Hepatic stellate cell (primary cell): ENCODE data around the gene ZNF362.

Experiments used
- DNase-seq: peaks from one replicate; pipeline ENCODE4 v3.0.0; 2011; ENCODE audit warnings: low spot score

ZNF362 gene

DNA sequence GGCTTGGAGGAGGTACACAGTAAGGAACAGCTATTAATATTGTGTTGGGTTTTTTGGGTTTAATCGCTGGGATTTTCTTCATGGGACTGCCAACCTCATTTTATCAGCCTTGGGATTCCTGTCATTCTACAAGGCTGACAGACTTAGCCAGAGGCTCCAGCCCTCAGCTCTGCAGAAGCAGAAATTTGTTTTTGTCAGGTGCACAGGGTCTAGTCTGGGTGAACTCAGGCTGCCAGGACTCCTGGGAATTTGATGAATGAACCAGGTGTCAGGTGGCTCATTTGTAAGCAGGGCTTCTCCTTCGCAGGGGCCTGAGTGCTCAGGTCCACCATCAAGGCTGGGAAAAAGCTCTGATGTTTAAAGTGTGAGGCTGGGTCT is 11.5 kb upstream of the ZNF362 start:
- no peak for DNase-seq

DNA sequence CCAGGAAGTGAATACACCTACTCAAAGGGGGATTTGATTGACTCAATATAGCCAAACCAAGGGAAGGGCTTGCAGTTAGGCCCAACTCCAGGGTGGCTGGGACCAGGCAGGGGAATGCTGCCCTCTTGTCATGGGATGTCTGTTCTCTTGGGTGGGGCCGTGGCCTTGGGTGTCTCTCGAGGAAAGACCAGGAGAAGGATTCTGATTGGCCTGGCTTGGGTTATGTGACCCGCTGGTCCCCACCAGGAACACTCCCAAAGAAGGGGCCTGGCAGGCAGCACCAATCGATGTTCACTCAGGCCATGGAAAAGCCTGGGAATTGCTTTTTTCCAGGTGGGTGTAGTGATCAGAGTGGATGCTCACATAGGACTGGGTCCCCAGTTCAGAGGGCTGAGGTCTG is 10.1 kb upstream of the ZNF362 start:
- DNase-seq: no peak

DNA sequence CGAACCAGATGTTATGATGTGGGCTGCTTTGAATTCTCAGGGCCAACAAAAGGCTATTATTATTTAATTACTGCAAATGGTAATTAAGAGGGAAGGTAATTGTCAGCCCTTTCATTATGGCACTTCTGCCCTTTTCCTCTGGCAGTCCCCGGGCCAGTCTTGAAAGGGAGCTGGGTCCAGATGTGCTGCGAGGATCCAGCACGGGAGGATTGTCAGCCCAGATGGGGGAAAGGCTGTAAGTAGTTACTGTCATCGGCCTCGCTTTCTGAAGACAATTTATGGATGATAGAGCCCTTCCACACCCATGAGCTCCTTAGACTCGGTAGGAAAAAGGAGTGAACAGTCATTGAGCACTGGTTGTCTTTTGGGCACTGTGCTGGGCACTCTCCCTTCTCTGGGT is 8.7 kb upstream of the ZNF362 start:
- DNase-seq: no peak

DNA sequence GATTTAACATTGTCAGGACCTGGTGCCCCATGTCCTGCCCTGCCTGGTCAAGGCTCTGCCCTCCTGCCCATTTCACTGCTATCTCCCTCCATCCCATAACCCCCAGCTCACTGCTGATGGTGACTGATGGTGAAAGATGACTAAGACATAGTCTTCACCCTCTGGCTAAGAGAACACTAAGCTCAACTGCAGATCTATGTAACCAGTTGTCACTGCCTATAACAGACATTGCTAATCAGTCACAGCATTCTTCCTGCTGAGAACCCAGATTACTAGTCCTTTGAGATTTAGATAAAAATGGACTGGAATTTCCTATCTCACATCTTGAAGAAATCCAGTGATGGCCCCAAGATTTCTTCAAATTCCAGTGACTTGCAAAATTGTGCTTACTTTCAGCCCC is 8.0 kb upstream of the ZNF362 start:
- DNase-seq: no peak

DNA sequence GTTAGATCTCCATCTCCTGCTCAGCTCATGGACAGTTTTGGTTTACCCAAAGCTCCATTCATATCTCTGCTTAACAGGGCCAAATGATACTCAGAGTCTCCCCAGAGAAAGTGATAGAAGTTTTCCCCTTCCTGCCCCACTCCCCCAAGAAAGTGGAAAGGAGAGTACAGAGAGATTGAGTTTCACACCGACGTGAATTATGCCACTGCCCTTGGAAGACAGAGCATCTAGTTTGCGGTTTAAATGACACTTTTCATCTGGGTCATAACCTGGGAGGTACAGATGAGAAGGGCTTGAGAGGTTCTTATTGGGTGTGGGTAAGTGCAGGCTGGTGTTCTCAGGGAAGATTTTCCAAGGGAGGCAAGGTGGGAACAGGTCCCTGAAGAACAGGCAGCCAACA is 6.9 kb upstream of the ZNF362 start:
- no peak for DNase-seq

DNA sequence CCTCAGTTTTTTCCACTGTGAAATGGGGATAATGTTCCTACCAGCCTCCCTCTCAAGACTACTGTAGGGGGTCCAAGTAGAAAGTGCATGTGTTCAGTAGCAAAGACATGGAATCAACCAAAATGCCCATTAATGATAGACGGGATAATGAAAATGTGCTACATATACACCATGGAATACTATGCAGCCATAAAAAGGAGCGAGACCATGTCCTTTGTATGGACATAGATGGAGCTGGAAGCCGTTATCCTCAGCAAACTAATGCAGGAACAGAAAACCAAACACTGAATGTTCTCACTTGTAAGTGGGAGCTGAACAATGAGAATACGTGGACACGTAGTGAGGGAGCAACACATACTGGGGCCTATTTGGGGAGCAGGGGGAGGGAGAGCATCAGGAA is 6.1 kb upstream of the ZNF362 start:
- DNase-seq: no peak

DNA sequence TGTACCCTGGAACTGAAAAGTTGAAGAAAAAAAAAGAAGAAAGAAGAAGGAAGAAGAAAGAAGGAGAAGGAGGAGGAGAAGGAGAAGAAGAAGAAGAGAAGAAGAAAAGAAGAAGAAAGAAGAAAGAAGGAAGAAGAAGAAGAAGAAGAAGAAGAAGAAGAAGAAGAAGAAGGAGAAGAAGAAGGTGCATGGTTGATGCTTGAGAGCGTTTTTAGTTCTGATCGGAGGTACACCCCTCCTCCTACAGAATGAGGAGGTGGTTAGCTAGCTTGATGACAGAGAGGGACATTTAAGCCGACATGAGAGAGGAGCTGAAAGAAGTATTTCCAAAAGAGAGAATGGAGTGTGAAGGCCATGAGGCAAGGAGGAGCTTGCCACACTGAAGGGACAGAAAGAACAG is 5.6 kb upstream of the ZNF362 start:
- no peak for DNase-seq

DNA sequence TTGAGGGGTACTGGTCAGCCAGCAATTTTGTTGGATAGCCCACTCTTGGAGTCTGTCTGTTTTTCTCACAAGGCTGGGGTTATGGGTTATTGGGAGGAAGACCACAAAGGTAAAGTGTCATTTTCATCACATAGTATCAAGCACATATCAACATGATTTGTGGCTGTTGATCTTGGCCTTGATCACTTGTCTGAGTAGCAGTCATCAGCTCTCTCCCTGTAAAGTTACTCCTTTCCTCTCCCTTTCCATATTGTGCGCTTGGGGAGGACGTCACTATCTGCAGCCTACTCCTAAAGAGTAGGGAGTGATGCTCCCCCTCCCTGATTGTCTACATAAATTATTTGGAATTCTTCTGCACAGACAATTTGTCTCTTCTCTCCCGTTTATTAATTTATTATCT is 1.8 kb upstream of the ZNF362 start:
- no peak for DNase-seq

DNA sequence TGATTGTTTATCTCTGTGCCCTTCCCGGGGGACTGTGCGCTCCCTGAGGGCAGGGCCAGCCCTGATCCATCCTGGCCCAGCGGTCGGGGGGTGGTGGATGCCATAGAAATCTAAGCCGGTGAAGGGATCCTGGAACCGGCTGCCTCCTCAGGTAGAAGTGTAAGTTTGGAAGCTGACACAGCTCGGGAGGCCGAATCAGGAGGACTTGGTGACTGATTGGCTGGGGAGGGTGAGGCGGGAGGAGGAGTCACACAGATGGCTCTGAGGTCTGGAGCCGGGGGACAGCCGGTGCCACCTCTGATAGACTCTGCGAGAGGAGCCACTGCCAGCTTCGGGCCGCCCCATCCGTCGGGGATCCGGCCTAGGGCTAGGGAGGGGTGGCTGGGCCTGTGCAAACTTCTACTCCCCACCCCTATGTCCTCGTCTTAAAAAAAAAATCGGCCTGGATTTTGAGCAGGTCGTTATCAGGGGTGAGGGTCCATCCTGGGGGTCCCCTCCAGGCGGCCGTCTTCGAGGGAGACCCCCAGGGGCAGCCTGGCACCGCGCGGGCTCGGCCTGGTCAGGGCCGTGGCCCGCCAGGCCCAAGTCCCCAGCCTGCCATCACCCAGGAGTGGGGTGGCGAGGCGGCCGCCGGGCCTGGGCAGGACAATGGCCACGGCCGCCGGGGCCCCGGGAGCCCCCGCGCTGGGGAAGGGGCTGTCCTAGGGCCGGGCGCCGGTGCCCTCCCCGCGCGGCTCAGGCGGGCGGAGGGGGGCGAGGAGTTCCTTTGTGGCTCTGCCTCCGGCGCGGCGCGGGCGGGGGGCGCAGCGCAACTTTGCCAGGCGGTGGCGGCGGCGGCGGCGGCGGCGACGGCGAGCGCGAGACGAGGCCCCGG is 708 bp upstream of the ZNF362 start:
- DNase-seq: peak; percentile 70

DNA sequence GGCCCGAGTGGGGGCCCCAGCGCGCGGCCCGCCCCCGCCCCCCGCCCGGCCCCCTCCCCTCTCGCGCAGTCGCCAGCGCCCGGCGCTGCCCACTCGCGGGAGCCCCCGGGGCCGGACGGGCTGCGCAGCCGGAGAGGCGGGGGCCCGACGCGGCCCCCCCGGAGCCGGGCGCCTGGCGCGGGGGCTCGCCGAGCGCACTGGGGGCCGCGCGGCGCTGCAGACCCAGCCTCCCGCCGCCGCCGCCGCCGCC is 146 bp upstream of the ZNF362 start:
- no peak for DNase-seq

DNA sequence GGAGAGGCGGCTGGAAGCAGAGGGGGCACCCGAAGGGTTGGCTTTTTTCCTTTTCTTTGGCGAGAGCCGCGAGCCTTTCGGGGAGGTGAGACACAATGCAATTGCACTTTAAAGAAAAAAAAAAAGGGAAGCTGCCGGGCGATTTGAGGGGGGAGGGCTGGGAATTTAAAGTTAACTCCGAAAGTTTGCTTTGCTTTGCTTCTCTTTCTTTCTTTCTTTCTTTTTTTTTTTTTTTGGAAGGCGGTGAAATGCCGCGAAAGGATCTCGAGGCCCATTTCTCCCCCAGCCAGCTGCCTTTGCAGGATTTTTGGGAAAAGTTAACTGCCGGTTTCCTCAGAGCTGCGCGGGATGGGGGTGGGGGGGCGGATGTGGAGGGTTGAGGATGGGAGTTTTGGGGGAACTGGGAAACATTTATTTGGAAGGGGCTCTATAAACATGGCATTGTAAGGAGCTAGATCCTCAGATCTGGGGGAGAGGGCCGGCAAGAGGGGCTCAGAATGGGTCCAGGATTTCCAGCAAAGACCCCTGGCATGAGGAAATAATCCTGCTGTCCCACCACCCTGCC is 997 bp downstream of the ZNF362 start:
- peak; percentile 56 for DNase-seq

DNA sequence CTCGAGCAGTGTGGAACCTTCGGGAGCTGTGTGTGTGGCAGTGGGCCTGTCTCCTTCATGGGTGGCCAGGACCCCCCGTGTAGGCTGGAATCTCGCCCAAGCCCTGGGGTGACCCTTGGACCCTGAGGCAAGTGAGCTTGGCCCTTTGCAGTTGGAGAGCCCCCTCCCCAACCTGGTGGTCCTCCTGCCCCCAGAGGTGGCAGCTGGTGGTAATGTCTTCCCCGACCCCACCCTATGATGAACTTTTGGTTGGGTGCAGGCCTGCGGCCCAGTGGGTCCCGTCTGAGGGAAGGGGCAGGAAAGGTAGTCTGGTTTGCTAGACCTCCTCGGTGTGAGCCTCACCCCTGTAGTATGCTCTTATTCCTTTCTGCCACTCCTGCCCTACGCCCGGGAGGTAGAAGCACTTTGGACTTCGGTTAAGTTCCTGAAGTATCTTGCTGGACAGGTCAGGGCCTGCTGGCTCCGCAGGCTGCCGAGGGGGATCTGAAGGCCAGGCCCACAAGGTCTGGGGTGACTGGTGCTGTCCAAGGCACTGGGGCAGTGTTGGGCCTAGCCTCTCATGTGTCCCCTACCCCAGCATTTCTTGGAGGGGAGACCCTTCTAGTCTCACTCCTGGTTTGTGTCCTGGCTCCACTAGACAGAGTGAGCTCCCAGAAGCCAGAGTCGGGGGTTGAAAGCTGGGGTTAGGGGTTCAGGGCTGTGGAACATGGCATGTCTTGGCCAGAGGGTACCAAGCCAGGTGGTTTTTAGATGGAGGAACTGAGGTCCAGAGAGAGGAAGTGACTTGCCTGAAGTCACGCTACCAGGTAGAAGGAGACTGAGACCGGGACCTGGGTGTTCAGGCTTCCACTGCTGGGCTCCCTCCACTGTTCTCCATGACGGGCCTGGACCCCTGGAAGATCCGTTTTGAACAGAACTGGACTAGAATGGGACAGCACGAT is 1.8 kb downstream of the ZNF362 start:
- DNase-seq: no peak

DNA sequence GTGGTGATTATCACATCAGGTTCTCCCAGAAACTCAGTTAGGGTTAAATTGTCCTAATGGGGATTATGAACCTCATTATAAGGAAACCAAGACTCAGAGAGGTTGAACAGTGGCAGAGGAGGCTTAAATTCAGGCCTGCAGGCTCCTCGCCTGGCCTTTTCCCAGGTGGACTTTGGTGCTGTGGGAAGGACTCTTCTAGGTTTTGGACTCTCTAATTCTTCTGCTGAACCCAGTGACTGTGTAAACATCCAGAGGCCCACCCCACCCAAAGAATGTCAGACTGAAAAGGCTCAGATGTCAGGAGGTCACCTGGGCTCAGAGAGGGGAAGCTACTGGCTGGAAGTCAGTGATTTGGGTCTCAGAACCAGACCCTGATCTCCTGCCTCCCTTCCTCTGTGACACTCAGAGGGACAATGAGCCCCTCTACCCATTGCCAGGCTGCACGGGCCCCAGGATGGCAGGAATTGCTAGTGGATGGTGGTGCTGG is 2.5 kb downstream of the ZNF362 start:
- no peak for DNase-seq

DNA sequence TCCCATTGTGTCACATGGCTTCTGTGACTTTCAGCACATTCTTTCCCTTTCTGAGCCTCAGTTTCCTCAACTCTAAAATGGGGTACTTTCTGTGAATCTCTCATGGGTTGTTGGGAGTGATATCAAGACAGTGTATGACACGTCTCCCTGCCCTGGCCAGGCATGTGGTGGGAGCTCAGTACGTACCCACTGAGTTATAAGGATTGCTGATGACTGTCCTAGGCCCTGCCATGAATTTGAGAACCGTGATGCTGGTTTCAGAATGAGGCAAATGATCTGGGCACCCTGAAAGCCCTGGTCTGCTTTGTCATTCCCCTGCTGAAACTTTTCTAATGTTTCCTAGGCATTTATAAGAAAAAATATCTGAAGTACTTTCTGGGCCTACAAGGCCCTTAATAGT is 3.6 kb downstream of the ZNF362 start:
- no peak for DNase-seq

DNA sequence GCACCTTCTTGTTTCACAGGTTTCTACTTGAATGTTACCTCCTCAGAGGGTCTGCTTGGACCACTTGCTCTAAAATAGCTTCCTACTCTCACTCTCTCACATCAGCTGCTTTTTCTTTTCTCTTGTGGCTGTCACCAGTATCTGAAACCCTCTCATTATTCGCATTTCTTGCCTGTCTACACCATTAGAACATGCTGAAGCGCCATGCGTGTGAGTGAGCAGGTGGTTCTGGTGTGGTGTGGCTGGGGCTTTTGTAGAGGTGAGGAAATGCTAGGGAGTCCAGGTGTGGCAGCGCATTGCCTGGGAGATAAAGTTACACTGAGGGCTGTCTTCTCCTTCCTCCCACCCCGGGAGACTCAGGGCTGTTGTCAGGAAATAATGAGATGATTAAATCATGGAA is 4.1 kb downstream of the ZNF362 start:
- DNase-seq: no peak

DNA sequence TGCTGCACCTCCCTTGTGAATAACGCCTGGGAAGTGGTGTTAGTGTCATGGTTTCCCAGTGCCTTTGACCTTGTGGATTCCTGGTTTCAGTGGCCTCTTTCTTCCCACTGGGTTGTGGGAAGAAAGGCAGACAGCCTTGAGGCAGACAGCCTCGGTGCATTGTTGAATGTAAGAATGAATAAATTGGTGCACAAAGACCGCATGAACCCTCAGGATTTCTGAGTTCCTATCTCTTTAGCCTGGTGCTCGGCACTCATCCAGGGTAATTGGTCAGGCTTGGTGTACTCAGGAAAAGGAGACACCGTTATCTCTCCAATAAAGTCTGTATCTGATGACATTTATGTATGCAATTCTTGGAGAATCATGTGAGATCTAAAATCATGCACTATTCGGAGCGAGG is 5.1 kb downstream of the ZNF362 start:
- DNase-seq: no peak

DNA sequence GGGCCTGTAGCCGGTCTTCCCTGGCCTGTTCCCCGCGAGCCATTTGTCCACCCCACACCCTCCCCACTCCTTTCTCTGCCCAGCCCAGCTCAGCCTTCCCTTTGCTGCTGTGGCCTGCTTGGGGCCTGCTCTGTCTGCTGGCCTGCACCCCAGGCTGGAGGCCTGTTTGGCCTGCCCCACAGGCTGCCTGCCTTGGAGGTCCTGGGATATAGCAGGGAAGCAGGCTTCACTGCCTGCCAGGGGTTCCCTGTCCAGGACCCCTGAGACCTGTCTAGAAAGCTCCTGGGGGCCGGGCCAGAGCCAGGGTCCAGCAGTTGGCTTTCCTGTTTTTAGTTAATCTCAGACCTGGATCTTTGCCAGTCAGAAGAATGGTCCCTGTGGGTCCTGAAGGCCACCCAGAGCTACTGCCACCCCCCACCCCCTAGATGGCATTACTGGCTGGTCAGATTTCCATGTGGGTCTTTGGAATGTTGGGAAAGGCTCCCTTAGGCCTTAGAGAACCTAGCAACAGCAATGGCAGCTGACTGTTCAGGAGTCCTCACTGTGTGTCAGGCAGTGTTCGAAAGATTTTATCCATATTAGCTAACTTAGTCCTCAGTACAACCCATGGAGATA is 7.7 kb downstream of the ZNF362 start:
- no peak for DNase-seq

DNA sequence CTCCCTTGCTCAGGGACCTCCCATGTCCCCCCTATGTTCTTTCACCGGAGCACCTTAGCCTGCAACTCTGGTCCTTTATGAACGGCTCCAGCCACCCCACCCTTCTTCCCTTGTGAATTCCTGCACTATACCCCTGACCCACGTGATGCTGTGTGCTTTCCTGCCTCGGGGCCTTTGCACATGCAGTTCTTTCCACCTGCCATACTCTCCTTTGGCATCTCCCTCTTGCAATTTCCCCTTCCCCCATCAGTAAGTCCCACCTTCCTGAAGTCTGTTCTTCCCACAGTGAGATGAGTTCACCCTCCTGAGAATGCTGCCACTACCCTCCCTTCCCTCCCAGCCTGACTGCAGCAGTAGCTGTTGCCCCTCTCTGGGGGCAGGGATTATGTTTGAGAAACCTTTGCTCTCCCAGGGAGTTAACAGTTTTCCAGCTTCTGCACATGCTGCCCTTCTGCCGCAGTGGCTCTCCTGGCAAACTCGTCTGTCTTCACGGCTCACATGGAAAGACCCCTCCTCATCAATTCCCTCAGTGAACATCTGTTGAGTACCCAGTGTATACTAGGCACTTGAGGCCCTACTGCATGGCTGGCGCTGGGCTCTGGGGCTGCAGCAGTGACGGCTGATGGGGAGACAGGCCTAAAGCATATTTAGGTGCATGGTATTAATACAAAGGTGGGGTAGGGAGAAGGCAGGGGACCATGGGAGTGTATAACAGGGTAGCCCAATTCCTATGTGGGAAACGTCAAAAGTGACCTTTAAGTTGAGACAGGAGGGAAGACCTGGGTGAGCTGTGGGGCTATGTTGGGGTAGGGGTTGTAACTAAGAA is 9.7 kb downstream of the ZNF362 start:
- DNase-seq: no peak

DNA sequence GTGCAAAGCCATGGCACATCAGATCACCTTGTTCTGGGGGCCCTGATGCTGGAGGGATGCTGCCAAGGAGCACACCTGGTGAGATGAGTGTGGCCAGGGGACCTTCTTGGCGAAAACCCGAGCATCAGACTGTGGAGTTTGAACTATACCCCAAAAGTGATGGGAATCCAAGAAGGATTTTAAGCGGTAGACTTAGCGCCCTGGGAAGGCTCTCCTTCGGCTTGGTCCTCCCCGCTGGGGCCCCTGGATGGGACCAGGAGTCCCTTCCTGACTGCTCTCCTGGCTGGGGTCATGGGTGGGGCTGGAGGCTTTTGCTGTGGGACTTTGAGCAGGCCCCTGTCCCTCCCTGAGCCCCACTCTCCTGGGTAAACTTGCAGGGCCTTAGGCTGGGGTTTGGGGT is 10.5 kb downstream of the ZNF362 start:
- DNase-seq: no peak

DNA sequence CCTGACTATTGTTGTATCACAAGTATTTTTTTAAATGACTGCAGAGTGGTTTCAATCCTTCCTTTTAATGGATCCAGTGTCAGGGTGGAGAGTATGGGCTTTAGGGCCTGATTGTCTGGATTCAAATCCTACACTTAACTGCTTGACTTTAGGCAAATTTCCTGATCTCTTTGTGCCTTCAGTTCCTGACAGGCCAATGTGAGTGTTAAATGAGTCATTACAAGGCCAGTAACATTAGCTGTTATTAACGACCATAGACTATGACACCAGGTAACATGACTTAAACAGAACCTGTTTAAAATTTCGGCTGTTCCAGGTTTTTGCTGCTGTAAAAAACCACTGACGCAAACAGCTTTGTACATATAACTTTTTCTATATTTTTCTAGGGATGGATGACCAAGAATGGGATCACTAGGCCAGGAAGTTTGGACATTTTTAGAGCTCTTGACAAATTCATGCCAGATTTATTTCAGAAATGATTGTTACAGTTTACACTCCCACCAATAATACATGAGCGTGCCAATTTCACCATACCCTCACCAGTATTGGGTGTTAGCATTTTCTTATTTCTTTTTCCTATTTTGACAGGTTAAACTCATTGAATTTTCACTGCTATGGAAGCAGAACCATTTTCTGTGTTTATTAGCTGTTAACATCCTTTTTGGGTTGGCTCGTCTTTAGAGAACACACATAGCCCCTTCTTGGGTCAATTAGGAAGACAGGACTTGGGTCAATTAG is 11.3 kb downstream of the ZNF362 start:
- DNase-seq: no peak

DNA sequence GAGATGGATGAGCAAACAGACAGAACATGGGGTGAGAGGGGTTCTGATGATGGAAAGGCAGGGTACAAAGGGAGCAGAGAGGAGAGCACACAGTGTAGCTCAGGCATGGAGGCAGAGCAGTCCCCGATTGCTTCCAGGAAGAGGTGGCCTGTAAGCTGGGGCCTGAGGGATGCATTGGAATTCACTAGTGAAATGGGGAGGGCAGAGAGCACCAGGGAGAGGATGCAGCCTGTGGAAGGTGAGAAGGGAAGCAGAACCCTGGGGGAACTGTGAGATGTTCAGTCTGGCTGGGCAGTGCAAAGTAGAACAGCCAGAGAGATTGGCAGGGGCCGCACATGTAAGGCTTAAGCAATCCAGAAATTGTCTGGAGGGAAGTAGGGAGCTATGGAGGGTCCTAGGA is 12.2 kb downstream of the ZNF362 start:
- DNase-seq: no peak
